AG04450 (cell line): ENCODE results near the gene CBY1. TPM values are rescaled to one million over a fixed set of nuclear protein-coding genes. Genes with fewer than 3 reads are reported as not detected.

Experiments
- CTCF ChIA-PET: fragments of 300-600, 350-600 bp; formaldehyde crosslinking; extraction: SDS; loops from one replicate; lab custom pipeline; 2022; ENCODE audit warnings: antibody characterized with exemption, inconsistent platforms; lab: Charles Lee
- POLR2A ChIA-PET: fragments of 350-600 bp; formaldehyde crosslinking; extraction: SDS; loops from one replicate; lab custom pipeline; 2021; ENCODE audit warnings: antibody characterized with exemption, inconsistent platforms; lab: Yijun Ruan, JAX
- DNase-seq: peaks from one replicate; pipeline ENCODE4 v3.0.0-alpha.2; 2011; ENCODE audit warnings: low read depth, low spot score
- H3K27ac ChIP-seq: one replicate; pipeline ENCODE4 v1.5.1; 2012; ENCODE audit warnings: low read depth, low read length, control low read depth
- H3K27me3 ChIP-seq: one replicate; pipeline ENCODE4 v1.6.0; 2012; ENCODE audit warnings: low read length; ENCODE audit not compliant: control insufficient read depth, insufficient read depth
- H3K4me3 ChIP-seq: 2 replicates; pipeline ENCODE4 v1.5.1; 2011; ENCODE audit warnings: mild to moderate bottlenecking, low read depth, low read length, control low read depth
- H3K9me3 ChIP-seq: 2 replicates; pipeline ENCODE4 v1.5.1; 2012; ENCODE audit warnings: low read length; ENCODE audit not compliant: control insufficient read depth, insufficient read depth
- CTCF ChIP-seq: IDR thresholded peaks from 2 replicates; pipeline ENCODE4 v1.5.1; 2011; ENCODE audit warnings: low read depth, low read length, control low read depth, inconsistent platforms
- polyA plus RNA-seq: library from polyadenylated mRNA; depleted of rRNA; stranded (reverse); fragments of >200 nt; gene quantifications from 2 replicates; pipeline ENCODE4 v1.2.3, GENCODE V29; 2011

The CBY1 gene
- polyA plus RNA-seq, 1 experiment: 43.0 TPM

- no peak for TF ChIP-seq CTCF
- POLR2A ChIA-PET: no interaction called here
- peak overlapping the region; percentile 87 for H3K4me3 ChIP-seq
- no peak for DNase-seq
- CTCF ChIA-PET: no interaction called here
- H3K27me3 ChIP-seq: no peaks in the 10 kb centered on the region
- H3K9me3 ChIP-seq: no peaks in the 10 kb centered on the region; the same call in 1 of the 2 replicates
- peak overlapping the region; percentile 83 for H3K27ac ChIP-seq
Observed at GRCh38 chr22:38657045-38657909, 839 bp downstream of the CBY1 start.

GRCh38 chr22:38674888-38675287 lies 18.4 kb downstream of the CBY1 start:
- Histone ChIP-seq H3K27ac (no peak overlapping the region), H3K9me3 (no peaks in the 10 kb centered on the region), H3K4me3 (no peak overlapping the region), H3K27me3 (no peaks in the 10 kb centered on the region)
- no peak for DNase-seq
- ChIA-PET POLR2A (interaction anchor here (0.6 kb wide), 1 partner anchor 8 kb away, joined by 3 read pairs; no protein-coding TSS in a partner anchor), CTCF (no interaction called here)
- no peak for TF ChIP-seq CTCF

- CTCF ChIA-PET: no interaction called here
- DNase-seq: no peak
- Histone ChIP-seq H3K9me3 (no peaks in the 10 kb centered on the region), H3K27me3 (no peaks in the 10 kb centered on the region), H3K27ac (no peak overlapping the region), H3K4me3 (no peak overlapping the region)
- POLR2A ChIA-PET: no interaction called here
- TF ChIP-seq CTCF: no peak
Observed at GRCh38 chr22:38675833-38676232, 19.4 kb downstream of the CBY1 start.

- Histone ChIP-seq H3K27ac (peak within 1 kb of the TSS; percentile 39), H3K4me3 (peak within 1 kb of the TSS; percentile 96), H3K27me3 (no peaks in the 10 kb centered on the region), H3K9me3 (no peaks in the 10 kb centered on the region; the same call in none of the 2 replicates)
- no peak for DNase-seq
- CTCF ChIA-PET: interaction anchor here (0.6 to 2.5 kb wide), 17 partner anchors 8 to 632 kb away, joined by 3 to 22 read pairs (median 4); no protein-coding TSS in a partner anchor
- TF ChIP-seq CTCF: peak; percentile 65
- POLR2A ChIA-PET: interaction anchor here (0.6 to 1.5 kb wide), 9 partner anchors 15 to 647 kb away, joined by 3 to 11 read pairs (median 4); partner anchors contain the start of gene GTPBP1
Observed at GRCh38 chr22:38681582-38682335, 25.3 kb downstream of the CBY1 start, which contains the start of gene TOMM22. Gene TOMM22, plus strand, starts transcription at chr22:38681957. Its CDS starts 22 bp downstream, at chr22:38681979.
